ENCODE data around the gene ROR1.
A peak's percentile ranks its signal among the peaks of the same experiment; 100 is the strongest.

ROR1 gene

DNA sequence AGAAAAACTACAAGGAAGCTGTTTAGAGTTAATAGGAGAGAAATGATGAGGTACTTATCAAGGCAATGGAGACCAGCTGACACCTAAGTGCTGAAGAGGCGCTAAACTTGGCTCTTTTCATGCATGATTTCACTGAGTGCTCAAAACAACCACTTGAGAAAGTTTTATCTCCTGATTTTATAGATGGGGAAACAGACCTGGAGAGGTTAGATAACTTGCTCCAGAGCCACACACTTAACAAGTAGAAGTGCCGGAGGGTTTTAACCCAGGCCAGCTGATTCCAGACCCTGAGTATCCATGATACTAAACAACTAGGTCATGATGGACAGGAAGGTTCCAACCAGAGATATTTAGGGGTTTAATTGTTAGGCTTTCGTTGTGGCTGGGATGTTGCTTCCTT is 455.5 kb downstream of the ROR1 start:
- H3K9ac ChIP-seq, result no peak overlapping the region
- H3K36me3 ChIP-seq (ENCODE audit: control insufficient read depth, insufficient read depth, low read length), result no peaks in the 10 kb centered on the region
- peak overlapping the region; percentile 57 for H3K4me2 ChIP-seq (ENCODE audit: low read length)
- H3K79me2 ChIP-seq, result no peaks in the 10 kb centered on the region
- H3K4me3 ChIP-seq (ENCODE audit: low read depth, low read length), result no peak overlapping the region
- H3K27ac ChIP-seq, result no peak overlapping the region
- no peak overlapping the region for H2AFZ ChIP-seq
- H3K9me3 ChIP-seq (ENCODE audit: control insufficient read depth, low read length), result no peaks in the 10 kb centered on the region
- no peaks in the 10 kb centered on the region for H3K4me1 ChIP-seq
- TF ChIP-seq, protein P1, sequence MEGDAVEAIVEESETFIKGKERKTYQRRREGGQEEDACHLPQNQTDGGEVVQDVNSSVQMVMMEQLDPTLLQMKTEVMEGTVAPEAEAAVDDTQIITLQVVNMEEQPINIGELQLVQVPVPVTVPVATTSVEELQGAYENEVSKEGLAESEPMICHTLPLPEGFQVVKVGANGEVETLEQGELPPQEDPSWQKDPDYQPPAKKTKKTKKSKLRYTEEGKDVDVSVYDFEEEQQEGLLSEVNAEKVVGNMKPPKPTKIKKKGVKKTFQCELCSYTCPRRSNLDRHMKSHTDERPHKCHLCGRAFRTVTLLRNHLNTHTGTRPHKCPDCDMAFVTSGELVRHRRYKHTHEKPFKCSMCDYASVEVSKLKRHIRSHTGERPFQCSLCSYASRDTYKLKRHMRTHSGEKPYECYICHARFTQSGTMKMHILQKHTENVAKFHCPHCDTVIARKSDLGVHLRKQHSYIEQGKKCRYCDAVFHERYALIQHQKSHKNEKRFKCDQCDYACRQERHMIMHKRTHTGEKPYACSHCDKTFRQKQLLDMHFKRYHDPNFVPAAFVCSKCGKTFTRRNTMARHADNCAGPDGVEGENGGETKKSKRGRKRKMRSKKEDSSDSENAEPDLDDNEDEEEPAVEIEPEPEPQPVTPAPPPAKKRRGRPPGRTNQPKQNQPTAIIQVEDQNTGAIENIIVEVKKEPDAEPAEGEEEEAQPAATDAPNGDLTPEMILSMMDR (IDR thresholded peaks at IDR 0.05), result no peak
- H3K27me3 ChIP-seq (ENCODE audit: control insufficient read depth, insufficient read depth, low read length), result no peaks in the 10 kb centered on the region

Measured in parathyroid adenoma (tissue), 2 donors.